Peyer's patch (tissue), 4 donors: ENCODE data around the gene DLGAP1.

Source experiments
- CTCF ChIP-seq, 6 experiments: fragments of 450-650 bp in 4 of 6; fragments of 200-600 bp in 2 of 6; sonication (generic) in 1 of 6; IDR thresholded peaks; one replicate each; pipeline ENCODE4 v1.5.1; 2017 to 2019; ENCODE audit warnings: antibody characterized with exemption in 6 of 6, mild to moderate bottlenecking in 3 of 6, moderate library complexity in 1 of 6
- POLR2A ChIP-seq, 2 donors: fragments of 450-650 bp; IDR thresholded peaks; one replicate each; pipeline ENCODE4 v1.5.1; 2017; ENCODE audit warnings: antibody characterized with exemption in 2 of 2, mild to moderate bottlenecking in 2 of 2, moderate library complexity in 2 of 2

GRCh38 chr18:4058179-4058578, 396.9 kb downstream of the DLGAP1 start:
- TF ChIP-seq POLR2A (IDR thresholded peaks at IDR 0.05) = no peak
- TF ChIP-seq CTCF (IDR thresholded peaks at IDR 0.05) = no peak
